HG03175 (cell line): ENCODE data around the gene SYN1.
A peak's percentile ranks its signal among the peaks of the same experiment; 100 is the strongest.

Source experiments
- ATAC-seq: cut with Tn5 transposase; IDR thresholded peaks from one replicate; pipeline ENCODE4 v1.9.1; 2021; ENCODE audit warnings: mild to moderate bottlenecking, moderate library complexity; ENCODE audit not compliant: unreplicated experiment

Gene SYN1

GRCh38 chrX:47597222-47597621 is 22.4 kb downstream of the SYN1 start:
- no peak for ATAC-seq

DNA sequence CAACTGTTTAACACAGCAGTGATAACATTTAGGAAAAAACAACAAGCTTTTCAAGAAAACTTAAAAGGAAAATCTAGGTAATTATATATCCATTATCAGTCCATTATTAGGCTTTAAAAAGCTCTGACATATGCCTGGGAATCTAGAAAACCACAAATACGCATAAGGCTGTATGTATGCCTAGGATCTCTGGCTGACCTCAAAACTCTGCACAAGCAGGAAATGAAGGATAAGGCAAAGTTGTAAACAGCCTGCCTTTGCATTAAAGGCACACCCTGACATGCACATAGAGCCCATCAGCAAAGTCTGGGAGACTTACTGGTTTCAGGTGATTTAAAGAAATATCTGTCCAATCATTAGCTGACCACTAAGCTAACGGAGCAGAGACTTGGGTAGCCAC is 23.4 kb downstream of the SYN1 start:
- ATAC-seq, result no peak

- no peak for ATAC-seq
Measured at GRCh38 chrX:47595716-47596251, 23.9 kb downstream of the SYN1 start.

DNA sequence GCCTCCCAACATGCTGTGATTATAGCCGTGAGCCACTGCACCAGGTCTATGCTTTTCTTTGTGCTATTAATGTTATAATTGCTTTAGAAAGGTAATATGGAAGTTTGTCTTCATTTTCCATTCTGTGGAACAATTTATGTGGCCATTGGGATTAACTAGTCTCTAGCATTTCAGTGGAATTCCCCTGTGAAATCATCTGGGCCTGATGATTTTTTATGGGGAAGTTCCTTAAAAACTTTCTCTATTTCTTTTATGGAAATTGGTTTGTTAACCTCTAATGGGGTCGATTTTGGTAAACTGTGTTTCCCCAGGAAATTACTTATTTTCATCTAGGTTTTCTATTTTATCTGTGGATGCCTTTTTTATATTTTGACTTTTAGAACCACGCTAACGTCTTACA is 26.1 kb downstream of the SYN1 start:
- no peak for ATAC-seq

- no peak for ATAC-seq
Measured at GRCh38 chrX:47590984-47591383, 28.7 kb downstream of the SYN1 start.

DNA sequence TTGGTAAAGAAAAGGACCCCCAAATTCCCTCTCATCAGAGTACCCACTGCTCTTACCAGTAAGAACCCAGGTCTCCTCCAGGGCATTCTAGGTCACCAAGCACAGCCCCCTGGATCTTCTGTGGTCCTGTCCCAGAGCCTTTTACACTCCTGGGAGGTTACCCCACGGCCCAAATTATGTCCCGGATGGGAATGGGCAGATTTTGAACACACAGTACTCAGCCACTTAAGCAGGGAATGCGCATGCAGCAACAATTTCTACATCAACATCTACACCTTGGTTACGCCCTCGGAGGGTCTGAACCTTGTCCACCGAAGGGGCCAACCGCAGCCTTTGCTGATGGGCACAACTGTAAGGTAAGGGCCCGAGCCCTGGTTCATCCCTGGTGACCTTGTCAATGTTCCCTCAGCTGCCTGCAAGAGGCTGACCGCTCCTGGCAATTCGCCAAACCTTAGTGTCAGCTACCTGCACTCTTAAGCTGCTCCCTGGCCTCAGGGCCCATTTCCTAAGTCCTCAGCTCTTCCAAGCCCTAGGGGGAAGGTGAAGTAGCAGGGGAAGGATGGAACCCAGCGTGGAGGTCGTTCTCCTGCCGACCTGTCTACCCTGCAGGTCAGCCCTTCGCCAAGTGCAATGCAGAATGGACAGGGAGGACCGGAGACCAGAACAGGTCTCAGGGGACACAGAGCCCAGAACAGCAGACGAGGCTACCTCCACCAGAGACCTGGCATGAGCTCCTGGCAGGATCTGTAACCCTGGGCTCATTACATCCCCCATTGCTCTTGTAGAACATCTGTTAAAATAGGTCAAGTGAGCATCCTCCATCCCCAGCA is 31.5 kb downstream of the SYN1 start:
- no peak for ATAC-seq

- ATAC-seq, result no peak
Measured at GRCh38 chrX:47587091-47587891, 32.4 kb downstream of the SYN1 start.

- ATAC-seq, result no peak
Measured at GRCh38 chrX:47586043-47586787, 33.4 kb downstream of the SYN1 start.

GRCh38 chrX:47585273-47585672 is 34.4 kb downstream of the SYN1 start:
- ATAC-seq, result no peak

DNA sequence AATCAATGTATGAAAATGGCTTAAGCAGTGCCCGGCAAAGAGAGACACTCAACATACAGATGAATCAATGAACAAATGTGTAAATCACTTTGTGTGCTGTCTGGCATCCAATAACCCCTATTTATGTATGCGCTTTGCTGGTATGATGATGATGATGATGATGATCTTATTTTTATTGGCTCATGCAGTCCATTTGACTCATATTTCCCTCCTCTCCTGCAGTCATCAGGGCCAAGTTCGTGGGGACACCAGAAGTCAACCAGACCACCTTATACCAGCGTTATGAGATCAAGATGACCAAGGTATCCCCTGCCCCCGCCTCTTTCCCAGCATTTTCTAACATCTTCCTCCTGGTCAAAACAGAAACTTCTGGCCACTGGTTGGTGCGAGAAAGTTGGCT is 34.9 kb downstream of the SYN1 start:
- no peak for ATAC-seq

DNA sequence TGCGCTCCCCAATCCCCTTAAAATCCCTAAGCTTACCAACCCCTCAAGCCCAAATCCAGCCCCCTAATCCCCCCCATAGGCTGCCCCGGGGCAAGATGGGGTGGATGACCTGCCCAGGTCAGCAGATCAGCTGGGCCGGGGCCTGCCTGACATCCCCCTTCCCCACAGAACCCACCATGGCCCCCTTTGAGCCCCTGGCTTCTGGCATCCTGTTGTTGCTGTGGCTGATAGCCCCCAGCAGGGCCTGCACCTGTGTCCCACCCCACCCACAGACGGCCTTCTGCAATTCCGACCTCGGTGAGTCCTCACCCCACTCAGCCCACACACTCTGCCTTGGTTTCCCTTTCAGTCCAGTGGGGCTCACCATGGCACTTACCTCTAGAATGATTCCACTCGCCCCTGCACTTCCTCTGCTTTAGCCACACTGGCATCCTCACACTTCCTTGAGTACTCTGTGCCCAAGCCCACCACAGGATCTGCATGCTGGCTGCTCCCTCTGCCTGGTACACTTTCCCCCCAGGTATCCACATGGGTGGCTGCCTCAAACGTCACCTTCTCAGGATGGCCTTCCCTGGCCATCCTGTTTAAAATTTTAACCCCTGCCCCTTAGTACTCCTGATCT is 36.3 kb downstream of the SYN1 start:
- no peak for ATAC-seq

- ATAC-seq, result peak; percentile 94
Measured at GRCh38 chrX:47581731-47582647, 37.7 kb downstream of the SYN1 start, which contains the start of gene TIMP1. TSS of gene TIMP1 (plus strand) at chrX:47582436. CDS start at chrX:47583416, 980 bp downstream.

- no peak for ATAC-seq
Measured at GRCh38 chrX:47579537-47579936, 40.1 kb downstream of the SYN1 start.

DNA sequence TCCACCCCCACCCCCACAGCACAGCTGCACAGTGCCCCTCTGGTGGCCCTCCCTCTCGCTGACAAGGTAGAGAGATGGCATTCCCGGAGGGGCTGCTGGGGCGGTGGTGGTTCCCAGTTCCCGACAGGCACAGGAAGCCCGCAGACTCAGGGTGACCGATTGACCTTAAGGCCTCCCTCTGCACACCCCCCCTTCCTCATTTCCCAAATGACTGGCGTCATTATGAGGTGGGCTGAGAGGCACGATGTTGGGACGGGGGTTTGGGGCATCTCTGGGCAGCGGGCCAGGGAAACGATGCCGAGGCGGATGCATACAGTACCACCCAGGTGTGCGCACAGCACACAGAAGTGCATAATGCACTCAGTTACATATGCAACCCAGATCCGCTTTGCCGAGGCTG is 41.0 kb downstream of the SYN1 start:
- ATAC-seq, result no peak

DNA sequence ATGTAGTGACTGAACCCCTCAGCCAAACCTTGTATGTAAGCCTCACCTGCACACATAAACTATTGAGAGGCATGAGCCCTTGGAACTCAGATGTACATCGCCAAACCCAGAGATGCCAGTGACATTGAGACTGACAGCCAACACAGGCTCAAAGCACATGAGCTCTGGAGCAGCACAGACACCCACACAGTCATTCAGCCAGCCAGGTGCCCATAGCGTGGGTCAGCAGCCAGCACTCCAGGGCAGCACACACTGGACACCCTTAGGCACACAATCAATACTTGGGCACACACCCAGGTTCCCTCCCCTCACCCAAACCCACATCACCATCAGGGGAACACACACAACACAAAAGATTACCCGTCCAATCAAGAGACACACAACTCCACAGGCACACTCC is 41.8 kb downstream of the SYN1 start:
- no peak for ATAC-seq

DNA sequence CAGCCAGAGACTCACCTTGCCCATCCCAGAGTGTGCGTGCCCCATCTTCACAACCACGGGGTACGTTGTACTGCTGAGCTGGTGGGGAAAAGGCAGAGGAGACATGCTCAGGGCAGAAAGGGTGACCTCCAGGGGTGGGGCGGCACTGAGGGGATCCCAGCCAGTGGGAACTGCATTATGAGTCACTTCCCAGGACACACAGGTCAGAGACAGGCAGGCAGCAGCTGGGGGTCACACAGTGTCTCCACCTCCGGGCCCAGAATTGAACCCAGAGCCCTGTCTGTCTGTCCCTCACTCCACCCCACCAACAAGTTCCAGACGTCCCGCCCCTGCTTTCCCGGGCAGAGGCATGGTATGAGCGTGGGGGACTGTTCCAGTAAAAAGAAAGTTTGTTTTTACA is 42.2 kb downstream of the SYN1 start:
- no peak for ATAC-seq

GRCh38 chrX:47576021-47576898 is 43.4 kb downstream of the SYN1 start:
- no peak for ATAC-seq

DNA sequence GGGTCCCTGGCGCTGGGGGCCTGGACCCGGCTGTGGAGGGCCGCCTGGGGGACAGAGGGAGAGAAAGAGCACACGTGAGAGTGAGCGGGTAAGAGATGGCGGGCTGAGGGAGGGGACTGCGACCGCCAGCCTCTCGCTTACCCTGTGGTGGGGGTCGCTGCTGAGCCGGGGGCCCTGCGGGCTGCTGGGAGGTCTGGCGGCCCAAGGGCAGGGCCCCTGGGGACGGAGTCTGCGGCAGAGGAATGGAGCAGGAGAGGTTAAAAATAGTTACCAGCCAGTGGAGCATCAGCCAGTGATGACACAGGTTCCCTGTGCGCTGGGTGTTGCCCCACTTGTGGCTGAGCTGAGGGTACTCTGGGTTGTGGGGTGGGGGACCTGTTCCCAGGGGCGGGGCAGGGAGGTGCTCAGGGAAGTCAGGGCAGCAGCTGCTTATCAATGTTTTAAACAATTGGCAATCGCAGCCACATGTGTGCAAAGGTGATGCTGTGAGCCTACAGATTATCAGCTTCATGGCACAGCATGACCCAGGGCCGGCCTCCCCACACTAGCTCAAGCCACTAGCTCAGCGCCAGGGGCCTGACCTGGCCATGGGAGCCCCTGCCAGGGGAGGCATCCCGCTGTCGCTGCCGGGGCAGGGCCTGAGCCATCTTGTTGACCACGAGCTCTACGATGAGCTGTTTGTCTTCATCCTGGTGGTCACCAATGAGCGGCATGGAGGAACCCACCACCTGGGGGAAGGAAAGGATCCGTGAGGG is 44.9 kb downstream of the SYN1 start:
- no peak for ATAC-seq
